Neural cell (in vitro differentiated cells): ENCODE data around the gene ARID1B.

Source experiments
- MXI1 ChIP-seq: fragments of 450-650 bp; conservative IDR thresholded peaks from 2 replicates; pipeline ENCODE4 v1.6.1; 2014; ENCODE audit warnings: antibody characterized with exemption, mild to moderate bottlenecking; ENCODE audit not compliant: poor library complexity, severe bottlenecking
- RAD21 ChIP-seq: fragments of 450-650 bp; conservative IDR thresholded peaks from 2 replicates; pipeline ENCODE4 v1.6.1; 2014; ENCODE audit warnings: antibody characterized with exemption, mild to moderate bottlenecking, moderate library complexity
- TAF1 ChIP-seq: IDR thresholded peaks from 2 replicates; pipeline ENCODE4 v1.6.1; 2012; ENCODE audit warnings: low read depth
- TF ChIP-seq, protein P1 (sequence below): fragments of 450-650 bp; IDR thresholded peaks from 2 replicates; pipeline ENCODE4 v1.5.1; 2014; ENCODE audit warnings: antibody characterized with exemption, mild to moderate bottlenecking, moderate library complexity; ENCODE audit not compliant: poor library complexity, severe bottlenecking
- TF ChIP-seq, protein P2 (sequence below): IDR thresholded peaks from 2 replicates; pipeline ENCODE4 v1.6.1; 2012; ENCODE audit warnings: borderline replicate concordance

DNA sequence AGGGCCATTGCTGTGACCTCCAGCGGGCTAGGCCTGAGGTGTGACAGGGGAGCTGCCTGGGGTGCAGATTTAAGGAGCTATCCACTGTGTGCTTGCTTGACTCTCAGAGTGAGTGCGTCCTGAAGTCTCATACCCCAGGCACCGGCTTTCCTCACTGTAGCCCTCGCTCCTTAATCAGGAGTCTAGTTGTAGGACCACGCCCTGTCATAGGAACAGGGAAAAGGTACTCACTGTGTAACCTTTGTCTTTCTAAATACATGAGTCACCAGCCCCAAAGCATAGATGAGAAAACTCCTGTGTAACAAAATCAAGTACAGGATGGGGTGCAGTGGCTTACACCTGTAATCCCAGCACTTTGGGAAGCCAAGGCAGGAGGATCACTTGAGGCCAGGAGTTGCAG lies 404.5 kb downstream of the ARID1B start:
- TF ChIP-seq MXI1 (no peak), RAD21 (no peak), TAF1 (no peak)
- TF ChIP-seq, protein P1, sequence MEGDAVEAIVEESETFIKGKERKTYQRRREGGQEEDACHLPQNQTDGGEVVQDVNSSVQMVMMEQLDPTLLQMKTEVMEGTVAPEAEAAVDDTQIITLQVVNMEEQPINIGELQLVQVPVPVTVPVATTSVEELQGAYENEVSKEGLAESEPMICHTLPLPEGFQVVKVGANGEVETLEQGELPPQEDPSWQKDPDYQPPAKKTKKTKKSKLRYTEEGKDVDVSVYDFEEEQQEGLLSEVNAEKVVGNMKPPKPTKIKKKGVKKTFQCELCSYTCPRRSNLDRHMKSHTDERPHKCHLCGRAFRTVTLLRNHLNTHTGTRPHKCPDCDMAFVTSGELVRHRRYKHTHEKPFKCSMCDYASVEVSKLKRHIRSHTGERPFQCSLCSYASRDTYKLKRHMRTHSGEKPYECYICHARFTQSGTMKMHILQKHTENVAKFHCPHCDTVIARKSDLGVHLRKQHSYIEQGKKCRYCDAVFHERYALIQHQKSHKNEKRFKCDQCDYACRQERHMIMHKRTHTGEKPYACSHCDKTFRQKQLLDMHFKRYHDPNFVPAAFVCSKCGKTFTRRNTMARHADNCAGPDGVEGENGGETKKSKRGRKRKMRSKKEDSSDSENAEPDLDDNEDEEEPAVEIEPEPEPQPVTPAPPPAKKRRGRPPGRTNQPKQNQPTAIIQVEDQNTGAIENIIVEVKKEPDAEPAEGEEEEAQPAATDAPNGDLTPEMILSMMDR, result no peak
- TF ChIP-seq, protein P2, sequence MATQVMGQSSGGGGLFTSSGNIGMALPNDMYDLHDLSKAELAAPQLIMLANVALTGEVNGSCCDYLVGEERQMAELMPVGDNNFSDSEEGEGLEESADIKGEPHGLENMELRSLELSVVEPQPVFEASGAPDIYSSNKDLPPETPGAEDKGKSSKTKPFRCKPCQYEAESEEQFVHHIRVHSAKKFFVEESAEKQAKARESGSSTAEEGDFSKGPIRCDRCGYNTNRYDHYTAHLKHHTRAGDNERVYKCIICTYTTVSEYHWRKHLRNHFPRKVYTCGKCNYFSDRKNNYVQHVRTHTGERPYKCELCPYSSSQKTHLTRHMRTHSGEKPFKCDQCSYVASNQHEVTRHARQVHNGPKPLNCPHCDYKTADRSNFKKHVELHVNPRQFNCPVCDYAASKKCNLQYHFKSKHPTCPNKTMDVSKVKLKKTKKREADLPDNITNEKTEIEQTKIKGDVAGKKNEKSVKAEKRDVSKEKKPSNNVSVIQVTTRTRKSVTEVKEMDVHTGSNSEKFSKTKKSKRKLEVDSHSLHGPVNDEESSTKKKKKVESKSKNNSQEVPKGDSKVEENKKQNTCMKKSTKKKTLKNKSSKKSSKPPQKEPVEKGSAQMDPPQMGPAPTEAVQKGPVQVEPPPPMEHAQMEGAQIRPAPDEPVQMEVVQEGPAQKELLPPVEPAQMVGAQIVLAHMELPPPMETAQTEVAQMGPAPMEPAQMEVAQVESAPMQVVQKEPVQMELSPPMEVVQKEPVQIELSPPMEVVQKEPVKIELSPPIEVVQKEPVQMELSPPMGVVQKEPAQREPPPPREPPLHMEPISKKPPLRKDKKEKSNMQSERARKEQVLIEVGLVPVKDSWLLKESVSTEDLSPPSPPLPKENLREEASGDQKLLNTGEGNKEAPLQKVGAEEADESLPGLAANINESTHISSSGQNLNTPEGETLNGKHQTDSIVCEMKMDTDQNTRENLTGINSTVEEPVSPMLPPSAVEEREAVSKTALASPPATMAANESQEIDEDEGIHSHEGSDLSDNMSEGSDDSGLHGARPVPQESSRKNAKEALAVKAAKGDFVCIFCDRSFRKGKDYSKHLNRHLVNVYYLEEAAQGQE, result no peak
